OCI-LY7 (cell line): ENCODE results near the gene ABCA13.

ENCODE experiments used
- CTCF ChIP-seq: fragments of 200-600 bp; sonication (generic); conservative IDR thresholded peaks from 2 replicates; pipeline ENCODE4 v1.5.1; 2014; ENCODE audit warnings: mild to moderate bottlenecking, antibody characterized with exemption, low read length, moderate library complexity, mixed read lengths
- EZH2phosphoT487 ChIP-seq: fragments of 200-600 bp; sonication (generic); IDR thresholded peaks from 2 replicates; pipeline ENCODE4 v1.6.1; 2018; ENCODE audit warnings: low read depth, borderline replicate concordance, mild to moderate bottlenecking, mixed run types, antibody characterized with exemption, low read length, moderate library complexity, mixed read lengths

GRCh38 chr7:48466713-48467112 is 295.5 kb downstream of the ABCA13 start:
- TF ChIP-seq CTCF = no peak
- TF ChIP-seq EZH2phosphoT487 = no peak
